NCI-H748 treated with DMSO at 0.1 percent for 48 hours (cell line): ENCODE results near the gene U2AF2.

Source experiments
- DNase-seq: peaks from one replicate; lab custom pipeline; 2025; lab: John Stamatoyannopoulos, UW

The U2AF2 gene

GRCh38 chr19:55654868-55655647 lies at the start of gene U2AF2:
Gene U2AF2 (plus strand): TSS chr19:55655035. CDS start chr19:55655105, 70 bp downstream.
- peak; percentile 62 for DNase-seq

GRCh38 chr19:55605207-55605636 lies 49.6 kb upstream of the U2AF2 start:
- peak; percentile 94 for DNase-seq

DNA sequence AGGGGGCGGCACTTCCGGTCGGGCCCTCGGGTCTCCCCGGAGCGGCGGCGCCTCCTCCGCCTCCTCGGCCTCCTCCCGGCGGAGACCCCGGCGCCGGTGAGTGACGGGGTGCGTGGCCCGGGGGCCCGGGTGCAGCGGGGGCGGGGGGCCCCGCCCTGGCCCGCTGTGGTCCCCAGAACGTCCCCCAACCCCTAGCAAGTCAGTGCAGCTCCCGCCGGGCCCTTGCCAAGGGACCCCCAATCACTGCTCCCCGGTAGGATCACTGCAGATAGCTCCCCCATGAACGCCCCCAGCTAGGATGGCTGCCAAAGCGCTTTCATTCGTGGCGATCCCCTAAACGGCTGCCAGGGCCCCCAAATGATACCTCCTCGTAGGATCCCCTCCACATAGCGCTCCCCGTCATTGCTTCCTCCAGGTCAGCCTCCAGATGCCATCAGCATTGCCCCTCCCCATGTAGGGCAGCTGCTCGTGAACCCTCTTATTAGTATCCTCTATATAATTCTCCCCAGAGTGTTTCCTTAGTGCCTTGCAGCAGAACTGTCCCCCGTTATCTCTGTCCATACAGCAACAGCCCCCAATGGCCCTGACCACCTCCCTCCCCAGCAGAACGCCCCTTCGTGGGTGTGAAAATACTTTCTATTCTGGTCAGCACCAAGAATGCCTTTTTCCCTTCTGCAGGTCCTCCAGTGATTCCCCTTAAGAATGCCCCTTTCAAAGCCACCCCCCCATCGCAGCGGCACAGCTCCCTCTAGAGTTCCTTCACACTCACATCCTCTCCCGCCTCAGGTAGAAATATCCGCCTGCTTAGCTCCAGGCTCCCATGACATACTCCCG lies 49.0 kb upstream of the U2AF2 start, which contains the start of gene ZNF865:
TSS of gene ZNF865 (plus strand) at position 11 of the 834 bp plus-strand sequence. CDS start 7,972 bp downstream, outside the sequence.
- DNase-seq, result peak; percentile 88

DNA sequence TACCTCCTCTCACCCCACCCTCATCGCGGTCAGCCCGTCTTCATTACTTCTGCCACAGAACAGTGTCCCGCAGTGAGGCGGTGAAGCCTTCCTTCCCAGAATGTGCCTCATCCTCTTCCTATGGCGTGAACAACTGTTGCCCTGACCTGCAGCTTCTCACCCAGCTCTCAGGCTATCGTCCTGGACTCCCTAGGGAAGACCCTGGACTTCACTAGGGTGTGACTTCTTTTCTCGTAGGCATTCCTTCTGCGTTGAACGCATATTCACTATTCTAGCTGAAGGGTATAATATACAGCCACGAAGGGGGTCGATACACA lies 48.4 kb upstream of the U2AF2 start:
- no peak for DNase-seq

- DNase-seq, result no peak
Measured at GRCh38 chr19:55606817-55607216, 48.0 kb upstream of the U2AF2 start.

DNA sequence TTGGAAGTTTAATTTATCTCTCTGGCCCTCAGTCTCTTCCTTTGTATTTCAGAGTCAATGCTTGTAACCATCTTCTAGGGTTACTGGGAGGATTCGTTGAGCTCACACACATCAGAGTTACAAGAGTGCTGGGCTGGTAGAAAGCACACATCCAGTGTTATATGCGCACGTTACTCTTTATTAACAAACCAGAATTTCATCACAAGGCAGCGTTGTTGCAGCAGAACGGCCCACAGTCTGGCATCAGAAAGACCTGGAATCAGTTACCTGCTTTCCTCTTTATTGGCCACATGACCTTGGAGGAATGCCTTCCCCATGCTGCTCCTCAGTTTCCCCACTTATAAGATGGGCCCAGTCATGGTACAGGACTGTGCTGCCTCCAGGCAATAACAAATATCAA lies 45.5 kb upstream of the U2AF2 start:
- DNase-seq, result no peak

DNA sequence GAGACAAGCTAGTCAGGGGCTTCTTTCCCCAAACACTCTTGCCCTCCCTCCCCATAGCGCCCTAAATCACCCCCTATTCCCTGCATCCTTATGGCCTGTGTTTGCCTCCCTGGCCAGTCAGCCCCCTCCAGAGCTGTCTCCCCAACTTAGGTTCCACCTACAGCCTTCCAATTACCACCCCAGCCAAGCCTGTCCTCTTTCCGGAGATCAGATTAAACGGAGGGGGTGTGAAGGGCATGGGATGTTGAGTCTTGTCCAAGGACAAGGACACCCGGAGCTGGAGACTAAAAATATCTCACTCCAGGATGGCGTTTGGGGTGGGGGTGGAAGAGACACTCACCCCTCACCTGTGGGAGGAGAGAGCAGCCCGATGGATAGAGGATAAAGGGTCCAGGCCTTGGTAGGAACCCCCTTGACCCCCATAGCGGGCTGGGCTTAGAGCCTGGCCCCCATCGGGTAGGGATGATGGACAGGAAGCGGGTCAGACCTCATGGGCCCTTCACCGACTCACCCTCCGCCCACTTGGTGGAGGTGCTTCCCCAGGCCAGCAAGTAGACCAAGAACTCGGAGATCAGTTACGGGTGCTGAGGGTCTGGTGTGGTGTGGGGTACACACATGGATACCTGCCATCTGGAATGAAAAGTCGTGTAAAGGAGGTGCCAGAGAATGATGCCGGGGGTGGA lies 43.4 kb upstream of the U2AF2 start:
- no peak for DNase-seq

- DNase-seq, result no peak
Measured at GRCh38 chr19:55611983-55612645, 42.7 kb upstream of the U2AF2 start.

GRCh38 chr19:55613396-55613795 lies 41.4 kb upstream of the U2AF2 start:
- no peak for DNase-seq

GRCh38 chr19:55613930-55614710 lies 40.7 kb upstream of the U2AF2 start:
- no peak for DNase-seq

DNA sequence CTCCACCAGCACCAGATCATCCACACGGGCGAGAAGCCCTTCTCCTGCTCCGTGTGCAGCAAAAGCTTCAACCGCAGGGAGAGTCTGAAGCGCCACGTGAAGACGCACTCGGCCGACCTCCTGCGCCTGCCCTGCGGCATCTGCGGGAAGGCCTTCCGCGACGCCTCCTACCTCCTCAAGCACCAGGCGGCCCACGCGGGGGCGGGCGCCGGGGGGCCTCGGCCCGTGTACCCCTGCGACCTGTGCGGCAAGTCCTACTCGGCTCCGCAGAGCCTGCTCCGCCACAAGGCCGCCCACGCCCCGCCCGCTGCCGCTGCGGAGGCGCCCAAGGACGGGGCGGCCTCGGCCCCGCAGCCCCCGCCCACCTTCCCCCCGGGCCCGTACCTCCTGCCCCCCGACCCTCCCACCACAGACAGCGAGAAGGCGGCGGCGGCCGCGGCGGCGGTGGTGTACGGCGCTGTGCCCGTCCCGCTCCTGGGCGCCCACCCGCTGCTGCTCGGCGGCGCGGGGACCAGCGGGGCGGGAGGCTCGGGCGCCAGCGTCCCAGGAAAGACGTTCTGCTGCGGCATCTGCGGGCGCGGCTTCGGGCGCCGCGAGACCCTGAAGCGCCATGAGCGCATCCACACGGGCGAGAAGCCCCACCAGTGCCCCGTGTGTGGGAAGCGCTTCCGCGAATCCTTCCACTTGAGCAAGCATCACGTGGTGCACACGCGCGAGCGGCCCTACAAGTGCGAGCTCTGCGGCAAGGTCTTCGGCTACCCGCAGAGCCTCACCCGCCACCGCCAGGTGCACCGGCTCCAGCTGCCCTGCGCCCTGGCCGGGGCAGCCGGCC lies 39.9 kb upstream of the U2AF2 start:
- DNase-seq, result no peak

DNA sequence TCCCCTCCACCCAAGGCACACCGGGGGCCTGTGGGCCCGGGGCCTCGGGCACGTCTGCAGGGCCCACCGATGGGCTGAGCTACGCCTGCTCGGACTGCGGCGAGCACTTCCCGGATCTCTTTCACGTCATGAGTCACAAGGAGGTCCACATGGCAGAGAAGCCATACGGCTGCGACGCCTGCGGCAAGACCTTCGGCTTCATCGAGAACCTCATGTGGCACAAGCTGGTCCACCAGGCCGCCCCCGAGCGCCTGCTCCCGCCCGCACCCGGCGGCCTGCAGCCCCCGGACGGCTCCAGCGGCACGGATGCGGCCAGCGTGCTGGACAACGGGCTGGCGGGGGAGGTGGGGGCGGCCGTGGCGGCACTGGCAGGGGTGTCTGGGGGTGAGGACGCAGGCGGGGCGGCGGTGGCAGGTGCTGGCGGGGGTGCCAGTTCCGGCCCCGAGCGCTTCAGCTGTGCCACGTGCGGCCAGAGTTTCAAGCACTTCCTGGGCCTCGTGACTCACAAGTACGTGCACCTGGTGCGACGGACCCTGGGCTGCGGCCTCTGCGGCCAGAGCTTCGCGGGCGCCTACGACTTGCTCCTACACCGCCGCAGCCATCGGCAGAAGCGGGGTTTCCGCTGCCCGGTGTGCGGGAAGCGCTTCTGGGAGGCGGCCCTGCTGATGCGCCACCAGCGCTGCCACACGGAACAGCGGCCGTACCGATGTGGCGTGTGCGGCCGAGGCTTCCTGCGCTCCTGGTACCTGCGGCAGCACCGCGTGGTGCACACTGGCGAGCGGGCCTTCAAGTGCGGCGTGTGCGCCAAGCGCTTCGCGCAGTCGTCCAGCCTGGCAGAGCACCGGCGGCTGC lies 39.1 kb upstream of the U2AF2 start:
- no peak for DNase-seq

DNA sequence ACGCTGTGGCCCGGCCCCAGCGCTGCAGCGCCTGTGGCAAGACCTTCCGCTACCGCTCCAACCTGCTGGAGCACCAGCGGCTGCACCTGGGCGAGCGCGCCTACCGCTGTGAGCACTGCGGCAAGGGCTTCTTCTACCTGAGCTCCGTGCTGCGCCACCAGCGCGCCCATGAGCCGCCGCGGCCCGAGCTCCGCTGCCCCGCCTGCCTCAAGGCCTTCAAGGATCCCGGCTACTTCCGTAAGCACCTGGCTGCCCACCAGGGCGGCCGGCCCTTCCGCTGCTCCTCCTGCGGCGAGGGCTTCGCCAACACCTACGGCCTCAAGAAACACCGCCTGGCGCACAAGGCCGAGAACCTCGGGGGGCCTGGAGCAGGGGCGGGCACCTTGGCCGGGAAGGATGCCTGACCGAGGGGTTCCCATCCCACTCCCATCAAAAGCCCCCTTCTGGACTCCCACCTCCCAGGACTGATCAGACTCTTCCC lies 38.4 kb upstream of the U2AF2 start:
- no peak for DNase-seq

DNA sequence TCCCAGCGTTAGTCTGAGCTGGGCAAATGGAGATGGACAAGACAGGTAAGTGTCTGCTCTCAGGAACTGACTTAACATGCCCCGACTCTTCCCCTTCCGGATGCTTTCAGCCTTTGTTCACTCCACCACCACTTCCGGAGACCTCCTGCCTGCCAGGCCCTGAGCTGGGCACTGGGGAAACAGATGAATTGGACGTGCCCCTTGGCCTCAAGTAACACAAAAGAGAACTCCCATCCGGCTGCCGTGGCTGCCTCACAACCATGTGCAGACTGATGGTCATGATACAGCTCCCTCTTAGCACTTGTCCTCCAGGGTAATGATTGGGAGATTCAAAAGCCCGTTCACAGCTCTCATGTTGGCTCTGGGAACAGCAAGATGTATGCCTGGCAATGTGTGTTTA lies 37.4 kb upstream of the U2AF2 start:
- DNase-seq, result no peak

DNA sequence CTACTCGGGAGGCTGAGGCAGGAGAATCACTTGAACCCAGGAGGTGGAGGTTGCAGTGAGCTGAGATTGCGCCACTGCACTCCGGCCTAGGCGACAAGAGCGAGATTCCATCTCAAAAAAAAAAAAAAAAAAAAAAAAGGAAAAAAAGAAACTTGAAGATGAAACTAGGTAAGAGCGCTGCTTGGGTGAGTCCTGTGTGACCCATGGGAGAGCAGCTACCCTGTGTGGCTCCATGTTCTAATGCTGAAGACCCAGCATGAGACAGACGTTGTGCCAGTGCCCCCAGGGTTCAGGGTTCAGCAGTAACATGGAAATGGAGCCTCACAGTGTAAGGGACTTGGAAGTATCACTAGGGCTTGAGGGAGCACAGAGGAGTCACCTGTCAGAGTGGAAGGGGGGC lies 36.4 kb upstream of the U2AF2 start:
- no peak for DNase-seq

DNA sequence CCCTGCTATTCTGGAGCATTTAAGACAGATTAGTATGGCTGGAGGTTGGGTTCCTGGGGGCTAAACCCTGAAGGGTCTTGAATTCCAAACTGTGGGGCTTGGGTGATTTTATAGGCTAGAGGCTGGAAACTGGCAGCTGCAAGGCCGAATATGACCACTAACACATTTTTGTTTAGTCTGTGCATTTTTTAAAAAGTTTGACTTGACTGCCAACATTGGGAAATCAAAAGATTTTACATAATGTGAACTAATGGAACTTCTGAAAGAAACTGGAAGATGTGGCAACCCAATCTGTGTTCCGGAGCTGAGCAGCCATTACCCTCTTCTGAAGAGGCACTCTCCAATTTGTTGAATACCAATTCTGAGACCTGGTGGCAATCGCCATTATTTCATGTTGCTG lies 35.5 kb upstream of the U2AF2 start:
- DNase-seq, result no peak

GRCh38 chr19:55620410-55621204 lies 34.2 kb upstream of the U2AF2 start:
- no peak for DNase-seq

- DNase-seq, result no peak
Measured at GRCh38 chr19:55621205-55621672, 33.6 kb upstream of the U2AF2 start.
